HG02852 (cell line): ENCODE measurements around the gene MIOS.
"Not testable (repeated sequence)": the region's sequence is repeated elsewhere in the genome, so short reads cannot be mapped to it uniquely, and the experiment has no call there.

Experiments
- ATAC-seq: cut with Tn5 transposase; IDR thresholded peaks from one replicate; pipeline ENCODE4 v1.9.1; 2021; ENCODE audit warnings: mild to moderate bottlenecking, moderate library complexity; ENCODE audit not compliant: unreplicated experiment

Gene MIOS

GRCh38 chr7:7554021-7554432, 12.7 kb upstream of the MIOS start:
- no peak for ATAC-seq

GRCh38 chr7:7554649-7555575, 11.8 kb upstream of the MIOS start:
- ATAC-seq, result no peak

GRCh38 chr7:7556852-7557251, 9.8 kb upstream of the MIOS start:
- ATAC-seq, result no peak

- ATAC-seq, result no peak
Measured at GRCh38 chr7:7557252-7557651, 9.4 kb upstream of the MIOS start.

GRCh38 chr7:7561591-7561990, 5.1 kb upstream of the MIOS start:
- ATAC-seq, result not testable (repeated sequence)

GRCh38 chr7:7562736-7563135, 3.9 kb upstream of the MIOS start:
- ATAC-seq, result no peak

GRCh38 chr7:7563269-7563668, 3.4 kb upstream of the MIOS start:
- ATAC-seq, result no peak

- ATAC-seq, result no peak
Measured at GRCh38 chr7:7563813-7564212, 2.9 kb upstream of the MIOS start.

- ATAC-seq, result no peak
Measured at GRCh38 chr7:7564323-7564780, 2.3 kb upstream of the MIOS start.

- no peak for ATAC-seq
Measured at GRCh38 chr7:7565018-7565680, 1.5 kb upstream of the MIOS start.

- peak; percentile 14 for ATAC-seq
Measured at GRCh38 chr7:7565746-7566650, 686 bp upstream of the MIOS start.

GRCh38 chr7:7567898-7568531, 1.3 kb downstream of the MIOS start:
- ATAC-seq, result no peak

- ATAC-seq, result no peak
Measured at GRCh38 chr7:7568553-7568952, 1.9 kb downstream of the MIOS start.

GRCh38 chr7:7569081-7569527, 2.4 kb downstream of the MIOS start:
- peak; percentile 35 for ATAC-seq

GRCh38 chr7:7569615-7570014, 2.9 kb downstream of the MIOS start:
- peak; percentile 14 for ATAC-seq

GRCh38 chr7:7570584-7570983, 3.9 kb downstream of the MIOS start:
- no peak for ATAC-seq

- no peak for ATAC-seq
Measured at GRCh38 chr7:7573701-7574100, 7.0 kb downstream of the MIOS start.

GRCh38 chr7:7576344-7576743, 9.7 kb downstream of the MIOS start:
- ATAC-seq, result no peak

GRCh38 chr7:7577888-7578287, 11.2 kb downstream of the MIOS start:
- ATAC-seq, result peak; percentile 83

GRCh38 chr7:7579638-7580037, 13.0 kb downstream of the MIOS start:
- ATAC-seq, result no peak
